GM12878 (cell line): Measurements from ENCODE around the gene KCNJ12. TPM values are rescaled to one million over a fixed set of nuclear protein-coding genes. Genes with fewer than 3 reads are reported as not detected.
A peak's percentile ranks its signal among the peaks of the same experiment; 100 is the strongest.

ENCODE experiments used
- ATAC-seq: fragments of 200-7000 bp; cut with Tn5 transposase; 3 replicates; pipeline ENCODE4 v1.9.1; 2020; ENCODE audit warnings: mild to moderate bottlenecking, moderate library complexity
- BruUV-seq: library from RNA; stranded (reverse); fragments of 400-500 nt; replicated peaks from 2 replicates; lab custom pipeline; 2021; lab: Mats Ljungman, UMichigan
- CTCF ChIA-PET: fragments of 300-600 bp; sonication (Branson Sonifier 250); formaldehyde crosslinking; extraction: SDS; loops from one replicate; lab custom pipeline; 2021; ENCODE audit warnings: inconsistent platforms; lab: Yijun Ruan, JAX
- POLR2A ChIA-PET: fragments of 350-600 bp; formaldehyde crosslinking; extraction: SDS; loops from one replicate; lab custom pipeline; 2021; ENCODE audit warnings: inconsistent platforms; lab: Charles Lee
- RAD21 ChIA-PET: fragments of 300-600 bp; sonication (Branson Sonifier 250); formaldehyde crosslinking; loops from one replicate; lab custom pipeline; 2023; ENCODE audit warnings: antibody characterized with exemption; ENCODE audit not compliant: unreplicated experiment; lab: Charles Lee
- SMC1A ChIA-PET: fragments of 300-600 bp; sonication (Branson Sonifier 250); formaldehyde crosslinking; loops from one replicate; lab custom pipeline; 2023; ENCODE audit not compliant: unreplicated experiment, uncharacterized antibody; lab: Charles Lee
- DNase-seq: peaks from one replicate; pipeline ENCODE4 v3.0.0-alpha.2; 2011; ENCODE audit warnings: low read depth, low spot score
- FAIRE-seq: peaks from 3 replicates; lab custom pipeline; 2011; peaks lifted over from hg19 to GRCh38; lab: Jason Lieb, UNC
- H2AFZ ChIP-seq: 2 replicates; pipeline ENCODE4 v1.6.0; 2011; ENCODE audit warnings: low read depth, low read length, control low read depth; ENCODE audit not compliant: control insufficient read depth
- H3K27ac ChIP-seq: 2 replicates; pipeline ENCODE4 v1.5.1; 2011; ENCODE audit warnings: control low read depth; ENCODE audit not compliant: control insufficient read depth, insufficient read depth
- H3K27me3 ChIP-seq, 2 experiments: replicated peaks in 1 of 2; 2 replicates each; pipeline versions ENCODE4 v1.6.0 to v1.6.1; 2011; ENCODE audit warnings: low read length in 1 of 2; ENCODE audit not compliant: control insufficient read depth in 2 of 2, insufficient read depth in 2 of 2
- H3K36me3 ChIP-seq, 2 experiments: 2 replicates each; pipeline ENCODE4 v1.5.1; 2011; ENCODE audit warnings: low read length in 1 of 2; ENCODE audit not compliant: control insufficient read depth in 2 of 2, insufficient read depth in 2 of 2
- H3K4me1 ChIP-seq: 2 replicates; pipeline ENCODE4 v1.6.1; 2011; ENCODE audit warnings: mild to moderate bottlenecking, low read length, moderate library complexity, mixed read lengths; ENCODE audit not compliant: control insufficient read depth, insufficient read depth
- H3K4me2 ChIP-seq: 2 replicates; pipeline ENCODE4 v1.6.0; 2011; ENCODE audit warnings: control low read depth; ENCODE audit not compliant: control insufficient read depth, insufficient read depth
- H3K4me3 ChIP-seq: fragments of 200-600 bp; sonication (generic); 2 replicates; pipeline ENCODE4 v1.5.1; 2016
- H3K79me2 ChIP-seq: 2 replicates; pipeline ENCODE4 v1.6.0; 2011; ENCODE audit warnings: low read length; ENCODE audit not compliant: control insufficient read depth, insufficient read depth
- H3K9ac ChIP-seq: 2 replicates; pipeline ENCODE4 v1.8.0; 2011; ENCODE audit warnings: low read length, control low read depth, mixed read lengths; ENCODE audit not compliant: control insufficient read depth, insufficient read depth
- H3K9me3 ChIP-seq: replicated peaks from 3 replicates; pipeline ENCODE4 v1.5.1; 2011; ENCODE audit warnings: mild to moderate bottlenecking, low read length; ENCODE audit not compliant: control insufficient read depth, insufficient read depth
- H4K20me1 ChIP-seq: 2 replicates; pipeline ENCODE4 v1.6.0; 2011; ENCODE audit not compliant: control insufficient read depth, insufficient read depth
- CHD4 ChIP-seq: fragments of 200-600 bp; sonication (generic); IDR thresholded peaks from 2 replicates; pipeline ENCODE4 v1.6.1; 2016; ENCODE audit warnings: mild to moderate bottlenecking
- CREB1 ChIP-seq: IDR thresholded peaks from 2 replicates; pipeline ENCODE4 v1.6.1; 2012; ENCODE audit warnings: low read depth, mild to moderate bottlenecking, inconsistent platforms
- CREM ChIP-seq: IDR thresholded peaks from 2 replicates; pipeline ENCODE4 v1.6.1; 2014; ENCODE audit warnings: antibody characterized with exemption, low read depth
- ELK1 ChIP-seq: IDR thresholded peaks from 2 replicates; pipeline ENCODE4 v1.6.1; 2012; ENCODE audit warnings: low read depth, low read length, improper control_type of control experiment
- MEF2B ChIP-seq: fragments of 450-650 bp; IDR thresholded peaks from 2 replicates; pipeline ENCODE4 v1.6.1; 2018; ENCODE audit warnings: mild to moderate bottlenecking, moderate library complexity; ENCODE audit not compliant: partially characterized antibody, poor library complexity, severe bottlenecking
- MTA2 ChIP-seq: fragments of 450-650 bp; IDR thresholded peaks from 2 replicates; pipeline ENCODE4 v1.6.1; 2016; ENCODE audit warnings: low read depth, mild to moderate bottlenecking, moderate library complexity
- MYC ChIP-seq: IDR thresholded peaks from 2 replicates; pipeline ENCODE4 v1.6.1; 2011; ENCODE audit warnings: mild to moderate bottlenecking, low read length, moderate library complexity, inconsistent platforms; ENCODE audit not compliant: insufficient read depth, insufficient replicate concordance, insufficient read length, severe bottlenecking
- POLR2AphosphoS5 ChIP-seq: IDR thresholded peaks from 2 replicates; pipeline ENCODE4 v1.6.1; 2011; ENCODE audit warnings: mild to moderate bottlenecking, low read length, inconsistent platforms
- POU2F2 ChIP-seq: IDR thresholded peaks from 3 replicates; pipeline ENCODE4 v1.6.1; 2011; ENCODE audit warnings: low read depth, mild to moderate bottlenecking, low read length, borderline replicate concordance
- SMAD5 ChIP-seq: IDR thresholded peaks from 2 replicates; pipeline ENCODE4 v1.6.1; 2016; ENCODE audit warnings: antibody characterized with exemption, low read depth
- ZNF687 ChIP-seq: fragments of 450-650 bp; IDR thresholded peaks from 2 replicates; pipeline ENCODE4 v1.6.1; 2017; ENCODE audit warnings: mild to moderate bottlenecking, moderate library complexity
- WGBS: methylation state at CpG from one replicate; pipeline ENCODE4 v1.1.6; 2016; ENCODE audit warnings: low lambda C conversion rate; ENCODE audit not compliant: insufficient replicate concordance, insufficient coverage; ENCODE audit errors: missing lambda C conversion rate; 5-methylcytosine and 5-hydroxymethylcytosine counted together
- in situ Hi-C: fragments of 300-500 bp; cut with MboI; formaldehyde crosslinking; loops from 9 replicates; pipeline ENCODE4 v1.14.3; 2018; ENCODE audit warnings: mixed read lengths
- intact Hi-C: fragments of 100-400 bp; cut with micrococcal nuclease; formaldehyde crosslinking; loops from one replicate; pipeline ENCODE4 v1.14.2; 2022; ENCODE audit not compliant: unreplicated experiment
- polyA plus RNA-seq, 11 experiments: library from polyadenylated mRNA; depleted of rRNA in 4 of 11; unstranded in 6 of 11; stranded (reverse) in 5 of 11; fragments of >200 nt; fragmentation: Nextera tagmentation in 4 of 11; fragmentation: Illumina TruSeq in 1 of 11; extraction: Ambion mirVana in 4 of 11; extraction: Trizol in 1 of 11; gene quantifications; 1 replicate in 1 of 11; 2 replicates in 10 of 11; pipeline versions ENCODE4 v1.2.1 to v1.2.3, GENCODE V29; 2011 to 2016; ENCODE audit warnings: inconsistent platforms in 2 of 11, missing spikeins in 2 of 11, low read depth in 1 of 11
- total RNA-seq, 4 experiments: library from RNA; depleted of rRNA in 3 of 4; stranded (reverse); fragments of >200 nt in 3 of 4; fragmentation: Illumina TruSeq in 1 of 4; extraction: Trizol in 1 of 4; gene quantifications; 2 replicates each; pipeline versions ENCODE4 v1.2.1 to v1.2.3, GENCODE V29; 2013 to 2021

Gene KCNJ12
- total and polyA plus RNA-seq, 10 of the 15 experiments (the other 5 are each of a cell fraction or from before 2014, with no cell fraction given) = 0.04 to 0.21 (median 0.09) TPM; not detected in 3

DNA sequence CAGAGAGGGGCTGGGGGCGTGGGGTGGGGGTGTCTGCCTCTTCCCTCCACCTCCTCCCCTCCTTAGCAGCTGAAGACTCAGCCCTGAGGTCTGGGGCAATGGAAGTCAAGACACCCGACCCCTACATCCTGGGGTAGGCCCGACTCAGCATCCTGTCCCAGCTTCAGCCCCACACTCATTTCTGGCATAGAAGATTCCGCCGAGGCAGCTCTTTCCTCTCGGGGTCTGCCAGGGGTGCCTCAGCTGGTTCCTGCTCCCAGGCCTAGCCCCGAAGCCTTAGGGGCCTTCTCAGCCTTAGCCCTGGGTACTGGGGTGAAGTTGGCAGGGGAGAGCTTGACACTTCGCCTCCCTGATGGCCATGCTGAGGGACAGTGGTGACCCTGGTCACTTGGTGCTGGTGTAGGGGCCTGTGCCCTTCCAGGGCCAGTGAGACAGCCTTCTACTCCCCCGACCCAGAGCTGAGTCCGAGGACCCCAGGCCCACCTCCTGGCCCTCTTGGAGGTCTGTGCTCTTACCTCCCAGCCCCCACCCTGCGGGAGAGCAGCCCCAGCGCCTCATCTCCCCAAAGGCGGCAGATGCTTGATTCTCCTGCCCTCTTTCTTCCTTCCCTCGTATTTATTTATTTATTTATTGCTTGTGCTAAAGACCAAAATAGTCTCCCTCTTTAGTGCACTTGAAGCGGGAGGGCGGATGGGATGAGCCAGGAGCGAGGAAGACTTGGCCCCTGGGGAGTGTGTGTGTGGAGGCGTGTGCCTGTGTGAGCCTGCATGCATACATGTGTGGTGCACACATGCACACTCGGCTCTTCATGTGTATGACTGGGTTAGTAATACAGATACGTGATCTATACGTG is 42.5 kb downstream of the KCNJ12 start (continued):
- TF ChIP-seq ZNF687 (no peak), POLR2AphosphoS5 (no peak), MYC (no peak), CREM (no peak)

- Histone ChIP-seq H3K4me1 (no peaks in the 10 kb centered on the region), H3K36me3 (no peaks in the 10 kb centered on the region), H4K20me1 (no peaks in the 10 kb centered on the region), H3K79me2 (no peaks in the 10 kb centered on the region), H3K27ac (no peak overlapping the region), H3K4me2 (no peak overlapping the region), H3K9ac (no peak overlapping the region), H3K4me3 (no peak overlapping the region), H3K27me3 (no peaks in the 10 kb centered on the region; a peak in 1 of 4 replicates), H3K9me3 (no peaks in the 10 kb centered on the region; the same call in 2 of the 3 replicates), H2AFZ (no peak overlapping the region)
- ChIA-PET CTCF (no interaction called here), POLR2A (no interaction called here), SMC1A (no interaction called here), RAD21 (no interaction called here)
- FAIRE-seq = no peak
- BruUV-seq = no TSS peak
- no peak for DNase-seq
- intact Hi-C loops = no loop called here
- in situ Hi-C loops = loop anchor here (5.0 kb wide), 1 partner anchor 288 kb away; no protein-coding TSS in a partner anchor
- 20% methylated on average over 24 of the region's 25 CpGs for WGBS
- TF ChIP-seq MEF2B (no peak), CREB1 (no peak), SMAD5 (no peak), CHD4 (no peak), POU2F2 (no peak), MTA2 (no peak), ELK1 (no peak)
- ATAC-seq = peak; percentile 46
Observed at GRCh38 chr17:21419299-21420239, 43.4 kb downstream of the KCNJ12 start.
